ENCODE measurements around the gene IVD.

Gene IVD

DNA sequence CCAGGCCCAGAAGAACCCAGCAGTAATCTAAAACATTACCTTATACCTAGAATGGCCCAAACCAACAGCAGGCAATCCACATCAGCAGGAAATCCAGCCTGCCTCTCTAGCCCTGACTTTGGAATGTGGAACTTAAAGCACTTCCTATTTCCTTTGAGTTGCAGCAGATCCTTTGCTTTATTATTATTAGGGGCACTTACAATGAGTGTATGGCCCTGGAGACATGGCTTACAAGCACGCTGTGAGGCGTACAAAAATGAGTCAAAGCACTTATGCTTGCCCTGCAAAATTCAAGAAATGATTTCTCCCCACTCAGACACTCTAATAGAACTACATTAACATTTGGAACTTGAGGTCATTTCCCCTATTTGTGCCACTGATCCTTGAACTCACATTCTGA lies 32.6 kb upstream of the IVD start:
- DNase-seq (ENCODE audit: low read depth in 4 of 4, low spot score in 1 of 4), result no peak

DNA sequence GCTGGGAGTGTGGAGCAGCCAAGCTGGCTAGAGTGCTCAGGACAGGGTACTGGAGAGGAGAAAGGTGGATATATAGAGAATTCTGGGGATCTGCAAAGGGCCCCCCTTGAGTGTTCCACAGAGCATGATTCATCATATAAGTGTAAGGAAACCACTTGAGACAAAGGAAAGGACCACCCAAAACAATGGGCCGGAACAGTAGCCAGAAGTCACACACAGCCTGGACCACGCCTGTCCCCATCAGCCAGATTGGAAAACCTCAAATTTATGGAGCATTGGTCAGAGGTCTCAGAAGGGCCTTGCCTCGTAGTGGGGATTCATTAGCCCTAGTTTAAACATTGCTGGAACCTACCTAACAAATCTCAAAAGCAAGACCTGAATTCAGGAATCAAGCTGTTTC lies 28.0 kb upstream of the IVD start:
- no peak for DNase-seq (ENCODE audit: low read depth in 4 of 4, low spot score in 1 of 4)

DNA sequence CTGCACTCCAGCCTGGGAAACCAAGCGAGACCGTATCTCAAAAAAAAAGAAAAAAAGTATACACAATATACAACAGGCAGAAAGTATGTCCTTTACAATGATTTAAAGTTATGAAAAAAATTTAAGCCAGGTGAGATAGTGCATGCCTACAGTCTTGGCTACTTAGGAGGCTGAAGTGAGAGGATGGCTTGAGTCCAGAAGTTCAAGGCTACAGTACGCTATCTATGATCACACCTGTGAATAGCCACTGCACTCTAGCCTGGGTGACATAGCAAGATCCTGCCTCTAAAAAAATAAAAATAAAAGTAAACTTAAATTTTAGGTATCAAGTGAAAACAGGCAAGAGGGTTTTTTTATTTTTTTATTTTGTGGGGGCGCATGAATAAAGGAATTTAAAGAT lies 26.2 kb upstream of the IVD start:
- DNase-seq (ENCODE audit: low read depth in 4 of 4, low spot score in 1 of 4), result no peak

DNA sequence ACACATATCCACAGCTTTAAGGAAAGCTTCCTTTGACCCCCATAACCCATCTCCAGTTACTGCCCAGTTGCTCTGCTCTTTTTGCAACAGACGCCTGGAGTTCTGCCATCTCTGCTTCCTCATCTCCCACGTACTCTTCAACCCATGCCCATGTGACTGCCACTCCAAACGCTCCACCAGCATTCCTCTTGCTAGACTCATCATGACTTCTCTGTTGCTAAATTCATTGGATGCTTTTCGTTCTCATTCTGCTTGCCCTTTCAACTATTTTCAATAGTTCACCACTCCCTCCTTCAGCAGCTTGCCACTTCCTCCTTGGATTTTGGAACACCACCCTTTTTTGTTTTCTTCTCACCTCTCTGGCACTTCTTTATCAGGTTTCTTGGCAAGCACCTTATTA lies 25.7 kb upstream of the IVD start:
- no peak for DNase-seq (ENCODE audit: low read depth in 4 of 4, low spot score in 1 of 4)

DNA sequence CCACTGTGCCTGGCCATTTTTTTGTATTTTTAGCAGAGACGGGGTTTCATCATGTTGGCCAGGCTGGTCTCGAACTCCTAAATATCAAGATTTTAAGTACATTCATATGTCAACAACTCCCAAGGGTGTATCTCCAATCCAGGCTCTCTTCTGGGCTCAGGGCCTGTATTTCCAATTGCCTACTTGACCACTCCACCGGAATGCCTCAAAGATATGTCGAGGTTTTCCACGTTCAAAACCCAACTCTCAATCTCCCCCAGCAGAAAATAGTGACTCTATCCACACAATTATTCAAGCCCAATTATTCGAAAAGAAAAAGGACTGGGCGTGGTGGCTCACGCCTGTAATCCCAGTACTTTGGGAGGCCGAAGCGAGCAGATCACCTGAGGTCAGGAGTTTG lies 25.0 kb upstream of the IVD start:
- DNase-seq (ENCODE audit: low read depth in 4 of 4, low spot score in 1 of 4), result no peak

DNA sequence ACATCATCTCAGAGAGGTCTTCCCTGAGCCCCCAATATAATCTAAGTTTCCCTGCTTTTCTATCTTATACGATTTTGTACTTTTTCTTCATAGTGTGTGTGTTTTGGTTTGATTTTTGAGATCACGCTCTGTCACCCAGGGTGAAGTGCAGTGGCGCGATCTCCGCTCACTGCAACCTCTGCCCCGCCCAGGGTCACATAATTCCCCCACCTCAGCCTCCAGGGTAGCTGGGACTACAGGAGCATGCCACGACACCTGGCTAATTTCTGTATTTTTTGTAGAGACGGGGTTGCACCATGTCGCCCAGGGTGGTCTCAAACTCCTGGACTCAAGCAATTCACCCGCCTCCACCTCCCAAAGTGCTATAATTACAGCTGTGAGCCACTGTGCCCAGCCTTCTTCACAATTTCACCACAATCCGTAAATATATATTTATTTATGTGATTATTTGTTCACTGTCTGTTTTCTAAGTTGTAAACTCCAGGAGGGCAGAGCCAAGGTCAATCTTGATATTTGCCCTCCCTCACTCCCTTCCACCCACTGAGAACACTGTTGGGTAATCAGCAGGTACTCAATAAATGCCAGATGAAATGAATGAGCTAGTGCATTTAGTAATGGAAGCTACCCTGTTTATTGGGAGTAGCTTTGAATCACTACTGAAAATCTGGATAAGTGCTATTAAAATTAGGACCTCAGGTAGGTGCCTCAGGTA lies 23.6 kb upstream of the IVD start:
- no peak for DNase-seq (ENCODE audit: low read depth in 4 of 4, low spot score in 1 of 4)

DNA sequence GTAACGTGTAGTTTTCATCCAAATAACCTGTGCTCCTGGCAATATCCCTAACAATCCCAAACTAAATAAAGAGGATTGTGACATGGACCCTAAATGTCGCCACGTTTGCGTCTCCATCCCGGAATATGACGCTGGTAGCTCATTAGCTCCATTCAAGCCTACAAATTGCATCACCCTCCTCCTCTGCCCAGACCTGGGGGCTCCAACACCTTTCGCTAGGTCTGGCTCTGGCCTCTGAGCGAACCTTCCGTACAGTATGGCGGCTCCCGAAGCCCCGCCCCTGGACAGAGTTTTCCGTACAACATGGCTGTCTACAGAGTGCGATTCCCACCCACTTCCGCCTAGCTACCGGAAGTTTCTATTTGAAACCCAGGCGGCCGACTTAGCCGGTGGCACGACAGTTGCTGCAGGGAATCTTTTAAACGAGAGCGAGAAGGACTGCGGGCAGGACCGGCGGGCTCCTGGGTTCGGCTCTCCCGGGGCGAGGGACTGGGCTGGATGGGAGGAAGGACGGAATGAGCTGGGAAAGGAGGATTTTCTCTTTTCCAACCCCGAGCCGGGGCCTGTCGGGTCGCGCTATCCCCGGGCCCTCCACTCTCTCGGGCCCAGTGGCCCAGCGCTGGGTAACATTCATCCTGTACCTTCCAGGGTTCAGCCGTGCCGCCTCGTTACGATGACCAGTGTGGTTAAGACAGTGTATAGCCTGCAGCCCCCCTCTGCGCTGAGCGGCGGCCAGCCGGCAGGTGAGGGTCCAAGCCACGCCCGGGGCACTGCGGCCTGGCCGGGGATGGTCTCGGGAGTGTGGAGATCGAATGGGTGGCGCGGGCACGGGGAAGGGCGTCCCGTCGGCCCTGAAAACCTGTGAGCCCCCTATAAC lies 22.8 kb upstream of the IVD start, which contains the start of gene KNSTRN:
Gene KNSTRN, plus strand, starts transcription at position 142 of the 877 bp plus-strand sequence. Its CDS starts 115 bp downstream, at position 257.
- peak; percentile 80 to 92 (median 88) for DNase-seq (ENCODE audit: low read depth in 4 of 4, low spot score in 1 of 4)

DNA sequence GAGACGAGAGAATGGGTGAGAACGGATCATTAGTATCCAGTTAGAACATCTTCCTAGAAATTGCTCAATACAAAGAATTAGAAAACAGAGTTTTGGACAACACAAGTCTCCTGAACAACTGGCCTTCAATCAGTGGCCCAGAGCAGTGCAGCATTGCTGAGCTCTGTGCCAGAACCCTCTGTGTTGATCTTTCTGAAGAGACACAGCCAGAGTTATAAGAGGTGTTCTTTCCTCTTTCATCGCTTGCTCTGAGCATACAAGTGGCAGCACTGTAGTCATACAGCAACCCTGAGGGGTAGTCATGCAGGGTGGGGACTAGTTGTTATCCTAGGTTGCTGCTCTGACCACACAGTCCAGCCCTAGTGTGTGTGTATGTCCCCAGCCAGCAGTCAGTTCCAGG lies 19.1 kb upstream of the IVD start:
- no peak for DNase-seq (ENCODE audit: low read depth in 4 of 4, low spot score in 1 of 4)

DNA sequence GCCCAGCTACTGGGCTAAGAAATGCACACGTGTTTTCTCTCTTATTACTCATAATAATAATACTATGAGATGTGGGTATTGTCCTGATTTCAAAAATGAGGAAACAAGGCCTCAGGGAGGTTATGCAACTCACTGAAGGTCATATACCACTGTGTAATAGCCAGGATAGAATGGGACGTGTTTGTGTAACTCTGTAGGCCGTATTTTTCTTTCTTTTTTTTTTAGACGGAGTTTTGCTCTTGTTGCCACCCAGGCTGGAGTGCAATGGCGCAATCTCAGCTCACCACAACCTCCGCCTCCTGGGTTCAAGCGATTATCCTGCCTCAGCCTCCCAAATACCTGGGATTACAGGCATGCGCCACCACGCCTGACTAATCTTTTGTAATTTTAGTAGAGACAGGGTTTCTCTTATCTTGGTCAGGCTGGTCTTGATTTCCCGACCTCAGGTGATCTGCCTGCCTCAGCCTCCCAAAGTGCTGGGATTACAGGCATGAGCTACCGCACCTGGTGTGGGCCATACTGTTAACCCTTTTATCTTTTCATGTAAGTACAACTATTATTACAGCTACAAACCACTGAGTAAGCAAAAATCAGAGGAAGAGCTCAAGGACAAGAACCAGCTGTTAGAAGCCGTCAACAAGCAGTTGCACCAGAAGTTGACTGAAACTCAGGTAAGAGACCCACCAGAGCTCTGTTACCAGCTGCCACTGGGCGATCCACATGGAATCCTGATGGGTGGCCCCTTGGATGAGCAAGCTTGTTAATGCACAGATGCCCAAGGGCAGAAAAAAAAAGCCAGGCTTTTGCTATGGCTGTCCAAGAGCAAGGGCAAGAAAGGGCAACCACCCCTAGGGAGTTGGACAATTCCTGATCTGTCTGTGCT lies 16.4 kb upstream of the IVD start:
- DNase-seq (ENCODE audit: low read depth in 4 of 4, low spot score in 1 of 4), result no peak

DNA sequence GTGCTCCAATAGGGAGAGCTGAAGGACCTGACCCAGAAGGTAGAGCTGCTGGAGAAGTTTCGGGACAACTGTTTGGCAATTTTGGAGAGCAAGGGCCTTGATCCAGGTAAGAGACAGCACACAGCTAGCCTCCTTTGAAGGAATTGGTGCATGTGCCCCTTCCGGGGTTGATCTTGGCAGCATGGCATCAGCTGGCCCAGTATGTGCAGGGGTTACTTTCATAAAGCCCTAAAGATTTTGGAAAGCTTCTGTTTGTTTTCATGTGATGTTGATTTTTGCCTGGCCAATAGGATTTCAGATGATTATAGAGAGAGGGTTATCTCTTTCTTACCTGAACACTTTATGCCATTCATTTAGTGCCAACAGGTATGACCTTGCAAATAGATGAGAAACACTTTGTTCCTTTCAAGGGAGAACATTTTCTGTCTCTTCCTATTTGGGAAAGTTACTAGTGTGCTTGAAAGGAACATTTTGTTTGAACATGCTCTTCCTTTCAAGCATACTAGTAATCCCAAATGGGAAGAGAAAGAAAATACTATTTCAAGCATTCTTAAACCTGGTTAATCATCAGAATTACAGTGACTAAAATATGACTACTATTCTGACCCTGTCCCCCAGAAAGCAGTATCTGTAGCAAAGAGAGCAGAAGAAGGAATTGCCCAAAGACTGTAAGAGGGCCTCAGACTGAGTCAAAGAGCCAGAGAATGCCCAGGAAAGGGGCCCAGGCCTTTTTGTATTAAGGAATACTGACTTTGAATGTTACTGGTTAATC lies 15.6 kb upstream of the IVD start:
- no peak for DNase-seq (ENCODE audit: low read depth in 4 of 4, low spot score in 1 of 4)

DNA sequence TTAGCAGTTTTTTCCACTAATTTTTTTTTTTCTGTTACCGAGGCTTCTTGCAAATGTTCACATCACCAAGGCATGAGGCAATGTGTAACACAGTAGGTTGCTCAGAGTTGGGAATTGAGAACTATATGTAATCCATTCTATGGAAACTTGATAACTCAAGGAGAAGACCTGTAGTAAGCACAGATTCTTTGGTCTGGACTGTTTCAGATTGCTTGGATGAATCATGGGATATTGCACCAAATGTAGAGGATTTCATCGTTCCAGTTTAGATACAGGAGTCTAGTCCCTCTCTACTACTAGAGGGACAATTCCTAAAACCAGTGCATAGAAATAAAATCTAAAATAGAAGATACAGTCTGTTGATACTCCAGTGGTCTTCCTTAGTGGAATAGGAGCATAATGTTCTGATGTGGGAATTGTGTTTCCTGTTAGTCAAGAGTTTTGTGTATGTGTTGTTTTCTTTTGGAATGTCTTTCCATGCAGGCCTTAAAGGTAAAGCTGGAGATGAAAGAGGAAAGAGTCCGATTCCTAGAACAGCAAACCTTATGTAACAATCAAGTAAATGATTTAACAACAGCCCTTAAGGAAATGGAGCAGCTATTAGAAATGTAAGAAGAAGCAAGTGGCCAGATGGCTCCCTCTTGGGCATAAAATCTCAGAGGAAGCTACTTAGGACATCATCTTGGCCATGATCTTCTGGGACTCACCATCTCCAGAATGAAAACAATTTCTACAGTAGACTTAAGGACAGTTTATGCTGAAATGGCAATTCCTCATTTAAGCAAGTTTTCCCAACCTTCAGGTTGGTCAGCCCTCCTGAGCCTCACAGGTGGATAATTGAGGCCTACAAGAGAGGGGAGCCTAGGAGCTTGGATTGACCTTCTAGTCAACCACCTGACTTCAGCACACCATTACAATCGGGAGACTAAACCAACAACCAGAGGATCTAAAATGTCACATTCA lies 12.3 kb upstream of the IVD start:
- no peak for DNase-seq (ENCODE audit: low read depth in 4 of 4, low spot score in 1 of 4)

DNA sequence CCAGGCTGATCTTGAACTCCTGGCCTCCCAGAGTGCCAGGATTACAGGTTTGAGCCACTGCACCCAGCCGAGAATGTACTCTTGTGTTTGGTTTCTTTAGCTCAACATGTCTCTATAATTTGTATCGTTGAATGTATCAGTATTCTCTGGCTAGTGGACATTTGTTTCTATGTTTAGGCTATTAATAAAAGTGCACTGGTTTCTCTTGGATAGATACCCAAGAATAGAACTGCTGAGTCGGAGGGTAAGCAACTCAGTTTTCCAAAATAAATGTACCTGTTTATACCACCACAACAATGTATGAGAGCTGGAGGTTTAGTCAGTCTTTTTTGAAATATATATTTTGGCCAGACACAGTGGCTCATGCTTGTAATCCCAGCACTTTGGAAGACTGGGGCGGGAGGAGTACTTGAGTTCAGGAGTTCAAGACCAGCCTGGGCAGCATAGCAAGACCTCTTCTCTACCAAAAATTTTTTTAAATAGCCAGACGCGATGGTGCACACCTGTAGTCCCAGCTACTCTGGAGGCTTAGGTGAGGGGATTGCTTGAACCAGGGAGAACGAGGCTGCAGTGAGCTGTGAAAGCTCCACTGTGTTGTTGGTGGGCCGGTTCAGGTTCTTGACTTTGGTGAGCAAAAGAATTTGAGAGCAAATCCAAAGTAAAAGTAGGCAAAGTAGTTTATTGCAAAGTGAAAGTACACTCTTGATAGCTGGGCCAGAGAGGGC lies 7.7 kb upstream of the IVD start:
- no peak for DNase-seq (ENCODE audit: low read depth in 4 of 4, low spot score in 1 of 4)

DNA sequence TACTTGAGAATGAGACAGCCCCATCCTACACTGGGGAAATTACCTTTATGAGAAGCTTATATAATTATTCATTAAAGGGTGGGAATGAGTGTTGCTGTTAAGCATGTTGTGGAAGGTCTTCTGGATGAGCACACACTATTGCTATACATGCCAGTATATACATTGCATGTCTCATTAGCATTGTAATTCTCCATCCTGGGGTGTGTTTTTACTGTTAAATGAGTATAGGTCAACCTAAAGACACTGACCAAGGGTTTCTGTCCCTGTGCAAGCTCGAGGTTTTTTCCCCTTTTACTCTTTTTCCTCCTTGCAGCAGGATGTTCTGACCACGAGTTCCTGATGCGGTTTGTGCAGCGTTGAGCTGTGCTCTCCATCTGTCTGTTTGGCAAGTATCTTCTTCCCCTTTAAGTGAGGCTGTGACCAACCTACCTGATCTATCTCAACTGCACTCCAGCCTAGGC lies 7.2 kb upstream of the IVD start:
- no peak for DNase-seq (ENCODE audit: low read depth in 4 of 4, low spot score in 1 of 4)

DNA sequence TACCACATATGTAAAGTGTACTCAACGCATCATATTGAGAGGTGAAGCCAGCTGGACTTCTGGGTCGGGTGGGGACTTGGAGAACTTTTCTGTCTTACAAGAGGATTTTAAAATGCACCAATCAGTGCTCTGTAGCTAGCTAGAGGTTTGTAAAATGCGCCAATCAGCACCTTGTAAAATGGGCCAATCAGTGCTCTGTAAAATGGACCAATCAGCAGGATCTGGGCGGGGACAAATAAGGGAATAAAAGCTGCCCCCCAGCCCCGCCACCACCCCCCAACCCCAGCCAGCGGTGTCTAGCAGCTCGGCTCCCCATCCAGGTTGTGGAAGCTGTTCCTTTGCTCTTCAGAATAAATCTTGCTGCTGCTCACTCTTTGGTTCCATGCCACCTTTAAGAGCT lies 6.2 kb upstream of the IVD start:
- DNase-seq (ENCODE audit: low read depth in 4 of 4, low spot score in 1 of 4), result no peak

DNA sequence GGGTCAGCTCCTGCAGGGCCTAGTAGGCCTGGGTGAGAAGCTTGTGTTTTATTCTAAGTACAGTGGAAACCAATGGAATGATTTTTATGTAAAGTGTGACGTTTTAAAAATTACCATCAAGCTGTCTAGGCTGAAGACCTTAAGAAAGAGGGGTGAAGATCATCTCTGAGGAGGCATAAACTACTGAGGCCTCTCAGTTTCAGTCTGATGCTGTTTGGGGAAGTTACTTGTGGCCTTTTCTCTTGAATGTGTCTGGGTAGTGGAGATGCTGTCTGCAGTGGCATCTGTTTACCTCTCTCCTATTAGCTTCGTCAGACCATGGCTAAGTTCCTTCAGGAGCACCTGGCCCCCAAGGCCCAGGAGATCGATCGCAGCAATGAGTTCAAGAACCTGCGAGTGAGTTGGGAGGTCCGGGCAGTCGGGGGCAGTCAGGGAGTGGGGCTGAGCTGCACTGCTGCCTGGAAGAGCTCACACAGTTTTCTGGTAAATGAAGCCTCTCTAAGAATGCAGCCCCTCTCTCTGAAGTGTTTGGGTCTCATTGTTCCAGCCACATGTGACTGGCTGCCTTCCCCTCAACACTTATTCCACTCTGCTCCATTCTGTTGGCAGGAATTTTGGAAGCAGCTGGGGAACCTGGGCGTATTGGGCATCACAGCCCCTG lies 1.9 kb downstream of the IVD start:
- no peak for DNase-seq (ENCODE audit: low read depth in 4 of 4, low spot score in 1 of 4)

DNA sequence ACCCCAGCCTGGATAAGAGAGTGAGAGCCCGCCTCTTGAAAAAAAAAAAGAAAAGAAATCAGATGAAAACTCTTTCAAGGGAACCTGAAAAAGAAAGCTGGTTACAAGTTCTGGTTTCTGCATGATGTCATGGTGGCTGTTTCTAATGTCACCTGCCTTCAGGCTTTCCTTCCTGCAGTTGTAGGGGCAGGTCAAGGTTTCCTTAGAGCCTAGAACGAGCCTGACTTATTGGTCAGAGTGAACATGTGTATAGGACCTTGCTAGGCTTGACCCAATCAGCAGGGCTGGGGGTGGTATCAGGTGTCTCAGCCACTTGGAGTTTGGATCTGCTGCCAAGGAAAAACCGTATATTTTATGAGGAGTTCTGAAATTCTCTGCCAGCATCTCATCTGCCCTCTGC lies 3.8 kb downstream of the IVD start:
- no peak for DNase-seq (ENCODE audit: low read depth in 4 of 4, low spot score in 1 of 4)

DNA sequence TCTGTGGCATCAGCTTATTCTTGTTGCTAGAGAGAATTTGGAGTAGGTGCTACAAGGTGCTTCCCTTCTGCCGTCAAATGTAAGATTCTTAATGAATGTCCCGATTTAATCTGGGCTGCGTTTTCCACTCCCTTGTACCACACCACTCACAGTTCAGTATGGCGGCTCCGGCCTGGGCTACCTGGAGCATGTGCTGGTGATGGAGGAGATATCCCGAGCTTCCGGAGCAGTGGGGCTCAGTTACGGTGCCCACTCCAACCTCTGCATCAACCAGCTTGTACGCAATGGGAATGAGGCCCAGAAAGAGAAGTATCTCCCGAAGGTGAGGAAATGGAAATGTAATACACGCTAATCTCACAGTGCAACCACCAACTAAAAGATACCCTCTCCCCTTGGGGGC lies 4.9 kb downstream of the IVD start:
- DNase-seq (ENCODE audit: low read depth in 4 of 4, low spot score in 1 of 4), result no peak

DNA sequence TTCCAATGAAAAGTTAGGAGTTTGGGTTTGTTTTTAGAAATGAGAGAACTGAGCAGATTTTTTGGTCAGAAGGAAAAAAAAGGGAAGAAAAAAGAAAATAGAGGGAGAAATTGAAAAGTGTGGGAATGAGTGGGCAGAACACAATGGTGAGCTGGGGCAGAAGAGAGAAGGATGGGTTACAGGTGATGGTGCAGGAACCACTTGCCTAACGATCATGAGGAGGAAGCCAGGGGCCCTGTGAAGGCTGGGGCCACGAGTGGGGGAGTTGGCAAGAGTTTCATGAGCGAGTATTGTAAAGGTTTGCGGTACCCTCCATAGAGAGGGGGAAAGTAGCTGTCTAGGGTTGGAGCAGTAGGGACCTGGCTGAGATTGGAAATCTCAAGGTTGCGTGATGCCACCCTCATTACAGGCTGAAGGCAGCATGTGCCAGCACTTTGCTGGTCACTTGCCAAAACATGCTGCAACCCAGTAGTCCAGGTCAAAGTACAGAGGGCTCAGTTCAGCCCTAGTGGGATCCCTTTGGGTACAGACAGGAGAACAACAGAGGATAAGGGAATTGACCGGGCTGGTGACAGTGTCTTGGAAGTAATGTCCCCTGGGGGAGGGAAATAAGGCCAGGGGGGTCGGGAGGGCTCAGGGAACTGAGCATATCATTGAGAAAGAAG lies 6.6 kb downstream of the IVD start:
- DNase-seq (ENCODE audit: low read depth in 4 of 4, low spot score in 1 of 4), result no peak

Measured in stimulated activated CD4-positive, alpha-beta T cell treated with anti-CD3 and anti-CD28 coated beads, Interleukin-1b, Interleukin-23, amount 100 ng/mL, for 24 hours (primary cell).